IPS-18a (cell line): Measurements from ENCODE around the gene LRRTM4.
A peak's percentile ranks its signal among the peaks of the same experiment; 100 is the strongest.

ENCODE experiments used
- H3K27ac ChIP-seq: one replicate; pipeline ENCODE4 v1.5.1; 2013; ENCODE audit warnings: low read length
- H3K27me3 ChIP-seq: one replicate; pipeline ENCODE4 v1.6.1; 2013; ENCODE audit warnings: mild to moderate bottlenecking, low read length; ENCODE audit not compliant: control insufficient read depth, insufficient read depth
- H3K36me3 ChIP-seq: one replicate; pipeline ENCODE4 v1.6.1; 2013; ENCODE audit warnings: low read depth, low read length; ENCODE audit not compliant: control insufficient read depth
- H3K4me1 ChIP-seq: one replicate; pipeline ENCODE4 v1.6.1; 2013; ENCODE audit warnings: low read depth, low read length; ENCODE audit not compliant: control insufficient read depth
- H3K4me3 ChIP-seq: one replicate; pipeline ENCODE4 v1.5.1; 2013; ENCODE audit warnings: low read length
- H3K9ac ChIP-seq: one replicate; pipeline ENCODE4 v1.6.1; 2013; ENCODE audit warnings: mild to moderate bottlenecking, low read length, moderate library complexity
- H3K9me3 ChIP-seq: one replicate; pipeline ENCODE4 v1.6.1; 2013; ENCODE audit warnings: low read depth, low read length; ENCODE audit not compliant: control insufficient read depth

The LRRTM4 gene

DNA sequence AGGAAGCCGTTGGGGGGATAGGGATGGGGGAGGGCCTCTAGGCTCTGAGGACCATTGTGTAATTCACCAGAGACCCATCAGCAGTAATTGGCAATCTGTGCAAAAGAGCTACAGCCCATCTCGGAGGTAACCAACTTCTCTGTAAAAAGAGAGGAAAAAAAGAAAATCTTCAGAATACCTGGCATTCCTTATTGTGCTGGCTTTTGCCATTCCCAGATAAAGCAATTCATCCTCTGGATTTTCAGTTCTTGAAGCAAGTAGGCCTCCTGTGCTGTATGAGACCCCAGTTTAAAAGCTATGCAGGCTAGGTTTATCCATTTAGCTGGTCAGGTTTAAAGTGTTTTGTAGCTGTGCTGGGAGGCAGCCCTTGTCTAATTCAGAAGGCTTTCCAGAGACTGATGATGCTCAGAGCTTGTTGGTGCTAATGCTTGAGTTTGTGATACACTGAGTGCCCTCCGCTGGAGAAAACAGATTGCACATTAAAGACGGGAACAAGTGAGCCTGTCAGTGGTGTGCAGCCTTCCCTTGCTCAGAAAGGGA is at the start of gene LRRTM4:
Gene LRRTM4, minus strand, starts transcription at position 446 of the 540 bp plus-strand sequence.
- Histone ChIP-seq H3K27ac (peak within 1 kb of the TSS; percentile 97), H3K4me3 (peak within 1 kb of the TSS; percentile 70), H3K36me3 (no peaks in the 10 kb centered on the region), H3K27me3 (no peaks in the 10 kb centered on the region), H3K9me3 (no peaks in the 10 kb centered on the region), H3K4me1 (peaks cover 60% of the 10 kb centered on the region), H3K9ac (peak within 1 kb of the TSS; percentile 80)

- Histone ChIP-seq H3K4me3 (no peak overlapping the region), H3K9me3 (no peaks in the 10 kb centered on the region), H3K27me3 (no peaks in the 10 kb centered on the region), H3K9ac (no peak overlapping the region), H3K27ac (no peak overlapping the region), H3K4me1 (peaks cover under 1% of the 10 kb centered on the region), H3K36me3 (no peaks in the 10 kb centered on the region)
These were observed 49.4 kb upstream of the LRRTM4 start for GRCh38 chr2:77571545-77571944.

DNA sequence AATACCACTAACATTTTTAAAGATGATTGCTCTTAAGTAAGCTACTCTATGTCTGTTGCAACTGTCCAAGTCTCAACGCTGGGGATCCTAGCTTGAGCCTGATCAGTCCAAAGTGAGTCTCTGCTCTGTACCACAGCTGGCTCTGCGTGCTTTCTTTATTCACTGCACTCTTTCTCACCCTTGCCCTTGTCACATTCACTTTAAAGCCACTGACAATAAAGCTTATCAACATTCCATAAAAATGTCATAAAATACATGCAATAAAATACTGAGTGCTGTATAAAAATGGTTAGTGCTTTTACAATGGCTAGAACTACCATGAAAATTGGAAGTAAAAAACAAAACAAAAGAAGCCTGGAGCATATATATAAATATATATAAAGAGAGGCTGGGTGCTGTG is 45.5 kb upstream of the LRRTM4 start:
- Histone ChIP-seq H3K4me3 (no peak overlapping the region), H3K27ac (no peak overlapping the region), H3K9me3 (no peaks in the 10 kb centered on the region), H3K9ac (no peak overlapping the region), H3K27me3 (no peaks in the 10 kb centered on the region), H3K36me3 (no peaks in the 10 kb centered on the region), H3K4me1 (peaks cover 7% of the 10 kb centered on the region)

GRCh38 chr2:77566582-77566981 is 44.4 kb upstream of the LRRTM4 start:
- Histone ChIP-seq H3K27me3 (no peaks in the 10 kb centered on the region), H3K9ac (no peak overlapping the region), H3K9me3 (no peaks in the 10 kb centered on the region), H3K36me3 (no peaks in the 10 kb centered on the region), H3K4me3 (no peak overlapping the region), H3K4me1 (peaks cover 7% of the 10 kb centered on the region), H3K27ac (no peak overlapping the region)

DNA sequence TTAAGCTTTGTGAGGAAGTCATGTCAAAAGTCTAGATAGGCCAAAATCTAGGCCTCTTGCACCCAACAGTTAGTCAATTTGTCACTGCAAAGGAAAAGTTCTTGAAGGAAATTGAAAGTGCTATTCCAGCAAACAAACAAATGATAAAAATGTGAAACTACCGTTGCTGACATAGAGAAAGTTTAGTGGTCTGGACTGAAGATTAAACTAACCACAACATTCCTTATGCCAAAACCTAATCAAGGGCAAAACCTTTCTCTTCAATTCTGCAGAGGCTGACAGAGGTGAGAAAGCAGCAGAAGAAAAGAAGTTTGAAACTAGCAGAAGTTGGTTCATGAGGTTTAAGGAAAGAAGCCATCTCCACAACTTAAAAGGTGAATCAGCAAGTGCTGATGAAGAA is 44.0 kb upstream of the LRRTM4 start:
- Histone ChIP-seq H3K27ac (no peak overlapping the region), H3K9ac (no peak overlapping the region), H3K4me3 (no peak overlapping the region), H3K9me3 (no peaks in the 10 kb centered on the region), H3K4me1 (peaks cover 7% of the 10 kb centered on the region), H3K27me3 (no peaks in the 10 kb centered on the region), H3K36me3 (no peaks in the 10 kb centered on the region)

DNA sequence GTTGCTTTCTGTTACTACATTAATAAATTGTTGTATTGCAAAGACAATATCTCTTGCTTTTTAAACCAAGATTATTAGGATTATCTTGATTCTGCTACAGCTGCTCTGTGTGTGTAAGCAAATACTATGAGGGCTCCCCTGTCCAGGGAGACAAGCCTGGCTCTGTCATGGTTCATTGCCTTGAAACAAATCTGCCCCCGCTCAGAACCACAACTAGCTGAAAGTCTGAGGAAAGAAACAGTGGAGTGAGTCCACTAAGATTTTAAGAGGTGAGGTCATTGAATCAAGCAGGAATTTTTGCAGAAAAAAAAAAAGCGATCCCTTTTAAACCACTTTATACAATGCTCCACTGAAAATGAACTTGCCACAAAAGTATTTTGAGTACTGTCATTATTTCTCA is 30.8 kb upstream of the LRRTM4 start:
- no peaks in the 10 kb centered on the region for H3K36me3 ChIP-seq
- no peaks in the 10 kb centered on the region for H3K9me3 ChIP-seq
- no peak overlapping the region for H3K27ac ChIP-seq
- H3K4me1 ChIP-seq: peaks cover 4% of the 10 kb centered on the region
- H3K4me3 ChIP-seq: no peak overlapping the region
- H3K27me3 ChIP-seq: no peaks in the 10 kb centered on the region
- H3K9ac ChIP-seq: no peak overlapping the region

DNA sequence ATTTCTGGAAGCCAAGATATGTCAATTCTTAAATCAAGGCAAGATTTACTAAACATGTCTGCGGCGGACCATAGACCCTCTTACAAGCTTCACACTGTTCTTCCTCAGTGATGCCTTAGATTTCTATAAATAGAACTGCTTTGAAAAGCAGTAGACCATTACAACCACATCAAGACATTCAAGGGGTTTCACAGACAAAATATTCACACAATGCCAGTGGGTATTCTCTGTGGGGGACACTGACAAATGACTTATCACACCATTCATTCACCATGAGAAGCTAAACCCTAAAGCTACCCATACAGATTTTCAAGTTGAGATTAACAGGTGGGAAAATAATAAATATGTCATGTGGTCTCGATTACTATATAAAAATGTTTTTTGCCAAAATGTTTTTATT is 15.9 kb upstream of the LRRTM4 start:
- no peak overlapping the region for H3K27ac ChIP-seq
- no peaks in the 10 kb centered on the region for H3K27me3 ChIP-seq
- no peaks in the 10 kb centered on the region for H3K9me3 ChIP-seq
- H3K4me1 ChIP-seq: no peaks in the 10 kb centered on the region
- no peak overlapping the region for H3K4me3 ChIP-seq
- H3K36me3 ChIP-seq: no peaks in the 10 kb centered on the region
- H3K9ac ChIP-seq: no peak overlapping the region

DNA sequence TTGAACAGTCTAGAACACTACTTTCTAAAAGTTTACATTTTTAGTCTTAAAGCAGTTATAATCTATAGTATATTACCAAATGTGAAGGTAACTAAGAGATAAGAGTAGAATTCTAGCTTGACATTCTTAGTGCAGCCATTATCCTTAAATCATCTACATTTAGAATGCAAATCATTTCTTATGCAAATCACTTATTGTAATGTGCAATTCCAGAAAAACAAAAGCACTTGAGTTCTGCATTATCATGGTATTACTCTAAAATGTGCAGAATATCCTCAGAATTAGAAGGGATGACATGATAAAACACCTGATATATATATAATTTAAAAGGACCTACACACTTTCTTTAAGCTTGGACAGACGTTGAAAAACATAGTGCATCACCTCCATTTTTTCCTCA is 712 bp upstream of the LRRTM4 start:
- H3K36me3 ChIP-seq: no peaks in the 10 kb centered on the region
- no peaks in the 10 kb centered on the region for H3K27me3 ChIP-seq
- no peaks in the 10 kb centered on the region for H3K9me3 ChIP-seq
- peak overlapping the region; percentile 88 for H3K27ac ChIP-seq
- H3K4me1 ChIP-seq: peaks cover 55% of the 10 kb centered on the region
- peak overlapping the region; percentile 10 for H3K9ac ChIP-seq
- H3K4me3 ChIP-seq: peak overlapping the region; percentile 44

- peak overlapping the region; percentile 80 for H3K9ac ChIP-seq
- H3K9me3 ChIP-seq: no peaks in the 10 kb centered on the region
- peak overlapping the region; percentile 97 for H3K27ac ChIP-seq
- peaks cover 60% of the 10 kb centered on the region for H3K4me1 ChIP-seq
- peak overlapping the region; percentile 70 for H3K4me3 ChIP-seq
- H3K27me3 ChIP-seq: no peaks in the 10 kb centered on the region
- H3K36me3 ChIP-seq: no peaks in the 10 kb centered on the region
These were observed 656 bp downstream of the LRRTM4 start for GRCh38 chr2:77521548-77521891.

DNA sequence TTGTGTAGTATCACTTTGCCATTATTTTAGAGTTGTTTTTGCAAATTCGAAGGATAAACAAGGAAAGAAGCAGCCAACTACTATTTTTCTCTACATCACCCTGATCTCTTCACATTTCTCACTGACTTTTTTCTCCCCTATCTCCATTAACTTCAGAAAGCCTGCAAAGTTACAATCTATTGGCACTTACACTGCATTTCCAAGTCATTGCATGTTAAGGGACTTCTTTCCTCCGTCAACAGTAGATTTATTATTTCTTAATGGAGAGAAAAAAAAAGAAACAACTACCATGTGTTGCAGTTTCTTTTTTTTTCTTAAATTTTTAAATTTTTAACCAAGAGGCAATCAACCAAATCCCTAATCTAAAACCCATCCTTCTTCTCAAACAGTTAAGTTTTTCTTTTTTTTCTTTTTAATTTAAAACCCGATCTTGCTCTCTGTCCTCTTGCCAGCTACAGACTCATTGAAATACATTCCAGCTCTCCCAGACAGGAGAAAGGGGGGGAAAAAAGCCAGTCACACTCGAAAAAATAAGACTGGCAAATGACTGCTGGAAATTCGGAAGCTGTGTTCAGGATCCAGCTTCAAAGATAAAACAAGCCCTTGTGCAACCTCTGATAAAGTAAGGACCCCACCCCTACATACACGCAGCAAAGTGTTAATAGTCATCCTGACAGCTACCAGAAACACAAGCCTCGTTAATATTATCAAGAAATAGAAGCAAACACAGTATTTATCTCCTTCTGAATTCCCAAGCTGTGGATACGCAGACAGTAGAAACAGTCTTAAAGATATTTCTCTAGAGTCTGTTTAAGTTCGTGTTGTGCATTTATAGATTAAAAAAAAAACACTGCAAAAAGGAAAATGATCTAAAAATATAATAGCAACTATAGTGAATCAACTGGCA is 1.3 kb downstream of the LRRTM4 start:
- H3K9me3 ChIP-seq: no peaks in the 10 kb centered on the region
- H3K36me3 ChIP-seq: no peaks in the 10 kb centered on the region
- peaks cover 60% of the 10 kb centered on the region for H3K4me1 ChIP-seq
- peak overlapping the region; percentile 97 for H3K27ac ChIP-seq
- peak overlapping the region; percentile 70 for H3K4me3 ChIP-seq
- peak overlapping the region; percentile 80 for H3K9ac ChIP-seq
- no peaks in the 10 kb centered on the region for H3K27me3 ChIP-seq

DNA sequence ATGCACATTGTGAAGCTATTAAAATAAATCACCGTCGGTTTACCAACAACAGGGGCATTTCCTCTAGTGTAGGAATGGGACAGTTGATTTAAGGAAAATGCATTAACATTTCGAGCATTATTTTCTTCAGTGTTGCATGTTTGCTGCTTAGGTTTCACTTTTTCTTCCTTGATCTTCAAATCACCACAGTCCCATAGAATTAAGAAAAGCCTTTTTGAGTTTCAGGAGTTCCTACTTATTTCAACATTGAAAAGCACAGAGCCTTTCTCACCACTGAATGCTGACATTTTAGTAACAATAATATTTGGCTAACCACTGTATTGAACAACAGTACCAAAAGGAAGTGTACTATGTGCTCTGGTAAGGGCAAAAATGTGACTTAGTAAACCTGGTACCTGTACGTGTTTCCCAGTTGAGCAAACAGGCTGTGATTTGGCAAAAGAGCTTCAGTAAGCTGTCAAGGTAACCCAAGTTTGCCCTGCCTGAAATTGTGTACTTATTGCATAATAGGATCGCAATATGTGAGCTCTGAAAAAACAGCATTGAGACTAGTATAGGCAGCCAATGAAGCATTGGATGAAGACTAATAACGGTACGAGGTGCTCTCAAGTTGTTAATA is 2.2 kb downstream of the LRRTM4 start:
- no peaks in the 10 kb centered on the region for H3K36me3 ChIP-seq
- H3K4me1 ChIP-seq: peaks cover 60% of the 10 kb centered on the region
- no peaks in the 10 kb centered on the region for H3K27me3 ChIP-seq
- H3K4me3 ChIP-seq: peak overlapping the region; percentile 70
- peak overlapping the region; percentile 80 for H3K9ac ChIP-seq
- H3K9me3 ChIP-seq: no peaks in the 10 kb centered on the region
- H3K27ac ChIP-seq: peak overlapping the region; percentile 97
